Measurements from ENCODE around the gene PGAM5. TPM values are rescaled to one million over a fixed set of nuclear protein-coding genes. Genes with fewer than 3 reads are reported as not detected.

Gene PGAM5
- total RNA-seq, 1 experiment from 2014 or later = 112 TPM

GRCh38 chr12:132668191-132669088 lies 42.2 kb upstream of the PGAM5 start:
- H2BK120ac ChIP-seq (ENCODE audit: low read depth, low read length, poor library complexity, severe bottlenecking) = no peak overlapping the region
- H3K23me2 ChIP-seq (ENCODE audit: insufficient read length, low read depth, low read length, poor library complexity, severe bottlenecking) = no peaks in the 10 kb centered on the region
- H3K9ac ChIP-seq (ENCODE audit: extremely low read depth, insufficient read length, low read length) = no peak overlapping the region
- H3K27me3 ChIP-seq (ENCODE audit: insufficient read depth, low read length) = no peaks in the 10 kb centered on the region
- no peaks in the 10 kb centered on the region for H3K4me1 ChIP-seq (ENCODE audit: insufficient read depth, low read length)
- H3K4ac ChIP-seq (ENCODE audit: low read depth, low read length) = no peak overlapping the region
- no peaks in the 10 kb centered on the region for H3K27me3 Mint-ChIP-seq (ENCODE audit: low read depth)
- TF ChIP-seq CTCF (conservative IDR thresholded peaks at IDR 0.05) = no peak
- no peak overlapping the region for H2BK5ac ChIP-seq (ENCODE audit: insufficient read length, low read length)
- H2AFZ ChIP-seq (ENCODE audit: low read length) = no peak overlapping the region
- H4K8ac ChIP-seq (replicated peaks; ENCODE audit: insufficient read length, low read depth, low read length) = no peak overlapping the region
- no peak overlapping the region for H3K23ac ChIP-seq (ENCODE audit: insufficient read length, low read depth, low read length)
- WGBS (ENCODE audit: extremely low coverage, insufficient read length, low lambda C conversion rate) = no CpG with 5 or more reads among the region's 30 CpGs
- no peak overlapping the region for H3K18ac ChIP-seq (ENCODE audit: insufficient read length, low read depth, low read length)
- no peak overlapping the region for H2BK12ac ChIP-seq (ENCODE audit: insufficient read length, low read depth, low read length)
- H4K20me1 ChIP-seq (ENCODE audit: control insufficient read depth, insufficient read depth, insufficient read length) = no peaks in the 10 kb centered on the region
- no peak overlapping the region for H2BK20ac ChIP-seq (ENCODE audit: low read depth, low read length, poor library complexity, severe bottlenecking)
- peaks cover 61 to 92% (median 90%) of the 10 kb centered on the region in 3 experiments for H3K36me3 Mint-ChIP-seq (ENCODE audit: insufficient read depth in 1 of 3, low read depth in 3 of 3)
- H3K79me1 ChIP-seq (ENCODE audit: insufficient read depth, low read depth, low read length, poor library complexity, severe bottlenecking) = no peaks in the 10 kb centered on the region
- H3K14ac ChIP-seq (ENCODE audit: insufficient read depth, low read length) = no peak overlapping the region
- no peaks in the 10 kb centered on the region for H3K9me3 ChIP-seq (ENCODE audit: control insufficient read depth, low read depth, low read length)
- H3K4me2 ChIP-seq (ENCODE audit: insufficient read depth, insufficient read length, low read length) = no peak overlapping the region
- no peak for DNase-seq
- no peak overlapping the region for H3K27ac ChIP-seq (ENCODE audit: insufficient read length, low read depth, low read length)
- H3T11ph ChIP-seq (ENCODE audit: low read length) = no peak overlapping the region
- no peak overlapping the region for H3K56ac ChIP-seq (ENCODE audit: insufficient read length, low read depth, low read length)
- H3K27ac Mint-ChIP-seq = no peak overlapping the region
- H2BK15ac ChIP-seq (ENCODE audit: low read depth, low read length) = no peak overlapping the region
- no peaks in the 10 kb centered on the region for H3K4me1 Mint-ChIP-seq
- H4K5ac ChIP-seq (ENCODE audit: insufficient read length, low read depth, low read length) = no peak overlapping the region
- no peaks in the 10 kb centered on the region for H3K9me3 Mint-ChIP-seq
- H4K91ac ChIP-seq (ENCODE audit: insufficient read length, low read depth, low read length) = no peak overlapping the region
- no peaks in the 10 kb centered on the region for H3K79me2 ChIP-seq (ENCODE audit: insufficient read depth, low read length)
- H2AK5ac ChIP-seq (ENCODE audit: insufficient read length, low read length) = no peak overlapping the region
- no peak overlapping the region for H3K4me3 Mint-ChIP-seq

Data from H9 (cell line).